Panc1 (cell line): ENCODE data around the gene LAMB4. TPM values are rescaled to one million over a fixed set of nuclear protein-coding genes. Genes with fewer than 3 reads are reported as not detected.

Experiments used
- ATAC-seq: fragments of 200-7000 bp; cut with Tn5 transposase; 2 replicates; pipeline ENCODE4 v1.9.1; 2020; ENCODE audit warnings: mild to moderate bottlenecking, moderate library complexity
- BruUV-seq: library from RNA; stranded (reverse); fragments of 400-500 nt; replicated peaks from 2 replicates; lab custom pipeline; 2021; lab: Mats Ljungman, UMichigan
- CTCF ChIA-PET: fragments of 300-600 bp; sonication (Branson Sonifier 250); formaldehyde crosslinking; loops from one replicate; lab custom pipeline; 2022; ENCODE audit warnings: antibody characterized with exemption; lab: Charles Lee
- POLR2A ChIA-PET: fragments of 300-600 bp; sonication (Branson Sonifier 250); formaldehyde crosslinking; loops from one replicate; lab custom pipeline; 2022; ENCODE audit warnings: antibody characterized with exemption; lab: Charles Lee
- DNase-seq: peaks from one replicate; pipeline ENCODE4 v3.0.0-alpha.2; 2010; ENCODE audit warnings: low read depth, low spot score
- H3K27ac ChIP-seq: 2 replicates; pipeline ENCODE4 v1.5.1; 2011; ENCODE audit warnings: mild to moderate bottlenecking, low read length, inconsistent platforms
- H3K27me3 ChIP-seq: fragments of 200-500 bp; sonication (Bioruptor generic); 2 replicates; pipeline ENCODE4 v1.6.0; 2014; ENCODE audit warnings: low read length, inconsistent platforms; ENCODE audit not compliant: control insufficient read depth, insufficient read depth
- H3K36me3 ChIP-seq: fragments of 200-500 bp; sonication (Bioruptor generic); 2 replicates; pipeline ENCODE4 v1.5.1; 2014; ENCODE audit warnings: inconsistent platforms, mild to moderate bottlenecking, low read length, moderate library complexity; ENCODE audit not compliant: control insufficient read depth, insufficient read depth
- H3K4me1 ChIP-seq: 2 replicates; pipeline ENCODE4 v1.5.1; 2011; ENCODE audit warnings: inconsistent platforms, mild to moderate bottlenecking, low read length, moderate library complexity; ENCODE audit not compliant: control insufficient read depth, insufficient read depth
- H3K4me3 ChIP-seq, 2 experiments: 2 replicates each; pipeline ENCODE4 v1.5.1; 2011 to 2012; ENCODE audit warnings: low read depth in 2 of 2, low read length in 2 of 2, mild to moderate bottlenecking in 2 of 2, inconsistent platforms in 1 of 2, moderate library complexity in 1 of 2
- H3K9me3 ChIP-seq: fragments of 200-500 bp; sonication (Bioruptor generic); 2 replicates; pipeline ENCODE4 v1.5.1; 2014; ENCODE audit warnings: low read depth, mild to moderate bottlenecking, inconsistent platforms, low read length, moderate library complexity; ENCODE audit not compliant: control insufficient read depth, insufficient read depth
- CTCF ChIP-seq: fragments of 450-650 bp; IDR thresholded peaks from 2 replicates; pipeline ENCODE4 v1.5.1; 2017; ENCODE audit warnings: mild to moderate bottlenecking
- POLR2AphosphoS5 ChIP-seq: IDR thresholded peaks from 2 replicates; pipeline ENCODE4 v1.6.1; 2012; ENCODE audit warnings: mild to moderate bottlenecking, low read depth, low read length, moderate library complexity
- REST ChIP-seq, 2 experiments: IDR thresholded peaks; 2 replicates each; pipeline ENCODE4 v1.6.1; 2011 to 2012; ENCODE audit warnings: low read depth in 2 of 2, control low read depth in 1 of 2, low read length in 1 of 2, mild to moderate bottlenecking in 1 of 2, moderate library complexity in 1 of 2; ENCODE audit not compliant: insufficient read depth in 1 of 2
- SIN3A ChIP-seq: IDR thresholded peaks from 2 replicates; pipeline ENCODE4 v1.6.1; 2012; ENCODE audit warnings: low read depth, mild to moderate bottlenecking, low read length, moderate library complexity, borderline replicate concordance; ENCODE audit not compliant: insufficient read depth
- TCF7L2 ChIP-seq: IDR thresholded peaks from 2 replicates; pipeline ENCODE4 v1.6.1; 2011; ENCODE audit warnings: mild to moderate bottlenecking, low read depth, low read length, inconsistent platforms
- in situ Hi-C: cut with HindIII; loops from 2 replicates; pipeline ENCODE4 v1.10.0; 2016; ENCODE audit warnings: low sequenced_read_pairs, low pct_unique_long_range_greater_than_20kb
- intact Hi-C: fragments of 100-400 bp; cut with micrococcal nuclease; formaldehyde crosslinking; loops from one replicate; pipeline ENCODE4 v1.10.0; 2022; ENCODE audit not compliant: unreplicated experiment
- total RNA-seq: library from RNA; stranded (reverse); gene quantifications from one replicate; pipeline ENCODE4 v1.2.1, GENCODE V29; 2021; ENCODE audit not compliant: unreplicated experiment

The LAMB4 gene
- total RNA-seq, 1 experiment from 2014 or later: not detected

- no peaks in the 10 kb centered on the region for H3K36me3 ChIP-seq
- no peak for TF ChIP-seq TCF7L2
- TF ChIP-seq POLR2AphosphoS5: no peak
- no peak for TF ChIP-seq CTCF
- TF ChIP-seq SIN3A: no peak
- no peak for TF ChIP-seq REST (IDR thresholded peaks at IDR 0.05; ENCODE audit: insufficient read depth in 1 of 2, low read depth in 2 of 2, low read length in 1 of 2)
- no TSS peak for BruUV-seq
- ChIA-PET CTCF (no interaction called here), POLR2A (no interaction called here)
- H3K27ac ChIP-seq: no peak overlapping the region
- H3K4me3 ChIP-seq: no peak overlapping the region
- no peaks in the 10 kb centered on the region; the same call in 1 of the 2 replicates for H3K4me1 ChIP-seq
- intact Hi-C loops (no loop called here), in situ Hi-C loops (no loop called here)
- DNase-seq (no peak), ATAC-seq (no peak)
- H3K27me3 ChIP-seq: no peaks in the 10 kb centered on the region
- no peaks in the 10 kb centered on the region for H3K9me3 ChIP-seq
These were observed 5.3 kb downstream of the LAMB4 start for GRCh38 chr7:108124820-108125219.

- Histone ChIP-seq H3K9me3 (no peaks in the 10 kb centered on the region), H3K4me3 (no peak overlapping the region), H3K27ac (no peak overlapping the region), H3K27me3 (no peaks in the 10 kb centered on the region), H3K4me1 (no peaks in the 10 kb centered on the region), H3K36me3 (no peaks in the 10 kb centered on the region)
- BruUV-seq: no TSS peak
- ChIA-PET POLR2A (no interaction called here), CTCF (interaction anchor here (0.7 kb wide), 1 partner anchor 346 kb away, joined by 6 read pairs; no protein-coding TSS in a partner anchor)
- ATAC-seq (no peak), DNase-seq (no peak)
- intact Hi-C loops (no loop called here), in situ Hi-C loops (no loop called here)
- TF ChIP-seq TCF7L2 (no peak), CTCF (no peak), POLR2AphosphoS5 (no peak), REST (IDR thresholded peaks at IDR 0.05; ENCODE audit: insufficient read depth in 1 of 2, low read depth in 2 of 2, low read length in 1 of 2) (no peak), SIN3A (no peak)
These were observed 8.0 kb downstream of the LAMB4 start for GRCh38 chr7:108122181-108122580.
